HG03342 (cell line): ENCODE data around the gene SFXN1.
"Not testable (repeated sequence)": the region's sequence is repeated elsewhere in the genome, so short reads cannot be mapped to it uniquely, and the experiment has no call there.

Experiments used
- ATAC-seq: cut with Tn5 transposase; IDR thresholded peaks from one replicate; pipeline ENCODE4 v1.9.1; 2021; ENCODE audit warnings: mild to moderate bottlenecking, moderate library complexity; ENCODE audit not compliant: unreplicated experiment

SFXN1 gene

GRCh38 chr5:175478384-175479124 lies at the start of gene SFXN1:
Gene SFXN1 (plus strand): TSS chr5:175478560. CDS start chr5:175492104, 13,544 bp downstream.
- ATAC-seq: peak; percentile 89

- ATAC-seq: no peak
Measured at GRCh38 chr5:175434800-175435199, 43.6 kb upstream of the SFXN1 start.

GRCh38 chr5:175436359-175436758 lies 42.0 kb upstream of the SFXN1 start:
- no peak for ATAC-seq

- no peak for ATAC-seq
Measured at GRCh38 chr5:175438234-175438857, 40.0 kb upstream of the SFXN1 start.

- no peak for ATAC-seq
Measured at GRCh38 chr5:175443514-175444059, 34.8 kb upstream of the SFXN1 start.

- ATAC-seq: peak; percentile 65
Measured at GRCh38 chr5:175444060-175444904, 34.1 kb upstream of the SFXN1 start, which contains the start of gene DRD1. Gene DRD1 (minus strand): TSS chr5:175444182. CDS start chr5:175443099, 1,083 bp downstream.

GRCh38 chr5:175444905-175445456 lies 33.4 kb upstream of the SFXN1 start:
- ATAC-seq: no peak

GRCh38 chr5:175446378-175446777 lies 32.0 kb upstream of the SFXN1 start:
- not testable (repeated sequence) for ATAC-seq

GRCh38 chr5:175447571-175447970 lies 30.8 kb upstream of the SFXN1 start:
- ATAC-seq: no peak

- ATAC-seq: no peak
Measured at GRCh38 chr5:175448276-175448675, 30.1 kb upstream of the SFXN1 start.

GRCh38 chr5:175452166-175452565 lies 26.2 kb upstream of the SFXN1 start:
- no peak for ATAC-seq

GRCh38 chr5:175454338-175454737 lies 24.0 kb upstream of the SFXN1 start:
- not testable (repeated sequence) for ATAC-seq

- no peak for ATAC-seq
Measured at GRCh38 chr5:175456105-175456742, 22.1 kb upstream of the SFXN1 start.

- peak; percentile 96 for ATAC-seq
Measured at GRCh38 chr5:175457466-175457865, 20.9 kb upstream of the SFXN1 start.

- ATAC-seq: no peak
Measured at GRCh38 chr5:175460126-175460525, 18.2 kb upstream of the SFXN1 start.

GRCh38 chr5:175460552-175460951 lies 17.8 kb upstream of the SFXN1 start:
- no peak for ATAC-seq

- no peak for ATAC-seq
Measured at GRCh38 chr5:175461370-175461769, 17.0 kb upstream of the SFXN1 start.

- ATAC-seq: no peak
Measured at GRCh38 chr5:175463641-175464040, 14.7 kb upstream of the SFXN1 start.

- peak; percentile 98 for ATAC-seq
Measured at GRCh38 chr5:175464074-175464941, 14.1 kb upstream of the SFXN1 start.

- no peak for ATAC-seq
Measured at GRCh38 chr5:175464942-175465233, 13.5 kb upstream of the SFXN1 start.
